HepG2 (cell line): Measurements from ENCODE around the gene DHFR. TPM values are rescaled to one million over a fixed set of nuclear protein-coding genes. Genes with fewer than 3 reads are reported as not detected.

Experiments
- ATAC-seq: fragments of 200-7000 bp; cut with Tn5 transposase; 3 replicates; pipeline ENCODE4 v1.9.1; 2020; ENCODE audit warnings: mild to moderate bottlenecking, moderate library complexity
- BruUV-seq: library from RNA; stranded (reverse); fragments of 400-500 nt; replicated peaks from 2 replicates; lab custom pipeline; 2021; lab: Mats Ljungman, UMichigan
- CTCF ChIA-PET: fragments of 300-600 bp; formaldehyde crosslinking; extraction: SDS; loops from one replicate; lab custom pipeline; 2021; ENCODE audit warnings: low total read pairs, inconsistent platforms, low intra/inter-chr PET ratio; lab: Yijun Ruan, JAX
- POLR2A ChIA-PET: fragments of 350-600 bp; sonication (Branson Sonifier 250); formaldehyde crosslinking; loops from one replicate; lab custom pipeline; 2020; ENCODE audit warnings: antibody characterized with exemption, inconsistent platforms; lab: Yijun Ruan, JAX
- DNase-seq: peaks from one replicate; pipeline ENCODE4 v3.0.0-alpha.2; 2015; ENCODE audit warnings: low spot score
- FAIRE-seq: peaks from 3 replicates; lab custom pipeline; 2011; peaks lifted over from hg19 to GRCh38; lab: Jason Lieb, UNC
- H2AFZ ChIP-seq: one replicate; pipeline ENCODE4 v1.6.1; 2011; ENCODE audit warnings: low read length, inconsistent platforms
- H3K27ac ChIP-seq: fragments of 300-600 bp; 3 replicates; pipeline ENCODE4 v1.8.0; 2011; ENCODE audit warnings: mixed run types, mild to moderate bottlenecking, mixed read lengths, low read length, inconsistent platforms; ENCODE audit not compliant: insufficient read depth; ENCODE audit errors: extremely low read length
- H3K27me3 ChIP-seq, 2 experiments: fragments of 200-600 bp in 1 of 2; 2 replicates in 1 of 2; 3 replicates in 1 of 2; pipeline versions ENCODE4 v1.6.0 to v1.8.0; 2011; ENCODE audit warnings: low read length in 2 of 2, mild to moderate bottlenecking in 2 of 2, moderate library complexity in 2 of 2, inconsistent platforms in 1 of 2; ENCODE audit not compliant: insufficient read depth in 2 of 2, control insufficient read depth in 1 of 2
- H3K36me3 ChIP-seq, 2 experiments: fragments of 200-600 bp in 1 of 2; replicated peaks in 1 of 2; 2 replicates in 1 of 2; 3 replicates in 1 of 2; pipeline versions ENCODE4 v1.5.1 to v1.8.0; 2011; ENCODE audit warnings: low read length in 2 of 2, inconsistent platforms in 1 of 2; ENCODE audit not compliant: insufficient read depth in 2 of 2, control insufficient read depth in 1 of 2
- H3K4me1 ChIP-seq: 2 replicates; pipeline ENCODE4 v1.5.1; 2012; ENCODE audit warnings: low read length, inconsistent platforms; ENCODE audit not compliant: insufficient read depth
- H3K4me2 ChIP-seq: 2 replicates; pipeline ENCODE4 v1.6.0; 2011; ENCODE audit warnings: low read depth, low read length, inconsistent platforms
- H3K4me3 ChIP-seq, 3 experiments: fragments of 200-600 bp in 1 of 3; sonication (generic), shearing (Covaris generic) in 1 of 3; replicated peaks in 1 of 3; 2 replicates each; pipeline ENCODE4 v1.5.1; 2011 to 2016; ENCODE audit warnings: low read length in 3 of 3, inconsistent platforms in 2 of 3, low read depth in 2 of 3, mild to moderate bottlenecking in 2 of 3, control low read depth in 1 of 3, mixed read lengths in 1 of 3; ENCODE audit not compliant: insufficient read depth in 1 of 3
- H3K79me2 ChIP-seq: one replicate; pipeline ENCODE4 v1.6.1; 2011; ENCODE audit warnings: low read length, inconsistent platforms; ENCODE audit not compliant: insufficient read depth
- H3K9ac ChIP-seq: 2 replicates; pipeline ENCODE4 v1.6.0; 2011; ENCODE audit warnings: mild to moderate bottlenecking, low read depth, low read length, inconsistent platforms; ENCODE audit not compliant: insufficient read depth
- H3K9me3 ChIP-seq: 2 replicates; pipeline ENCODE4 v1.5.1; 2012; ENCODE audit warnings: mild to moderate bottlenecking, low read length
- H4K20me1 ChIP-seq: 2 replicates; pipeline ENCODE4 v1.6.0; 2011; ENCODE audit warnings: inconsistent platforms, mild to moderate bottlenecking, low read length, moderate library complexity; ENCODE audit not compliant: insufficient read depth
- CENPT ChIP-seq: sonication (generic); formaldehyde crosslinking; IDR thresholded peaks from 2 replicates; pipeline ENCODE4 v1.8.0; 2022; ENCODE audit warnings: low read depth, mild to moderate bottlenecking, moderate library complexity, missing genetic modification reagents
- CHD4 ChIP-seq: fragments of 200-600 bp; sonication (generic); IDR thresholded peaks from 2 replicates; pipeline ENCODE4 v1.7.0; 2017; ENCODE audit warnings: mild to moderate bottlenecking, low read length, borderline replicate concordance
- KDM6A ChIP-seq: IDR thresholded peaks from 2 replicates; pipeline ENCODE4 v1.6.1; 2016; ENCODE audit warnings: low read depth
- MXI1 ChIP-seq: IDR thresholded peaks from 3 replicates; pipeline ENCODE4 v1.6.1; 2012; ENCODE audit warnings: low read depth, low read length, inconsistent platforms, borderline replicate concordance
- ZNF510 ChIP-seq: sonication (generic); formaldehyde crosslinking; IDR thresholded peaks from 2 replicates; pipeline ENCODE4 v1.4.0; 2020; ENCODE audit warnings: low read depth, mild to moderate bottlenecking, missing genetic modification reagents
- ZNF550 ChIP-seq: sonication (generic); formaldehyde crosslinking; IDR thresholded peaks from 2 replicates; pipeline ENCODE4 v1.4.0; 2020; ENCODE audit warnings: mild to moderate bottlenecking, missing genetic modification reagents, borderline replicate concordance
- WGBS: methylation state at CpG from one replicate; pipeline ENCODE4 v1.1.6; 2017; ENCODE audit warnings: low lambda C conversion rate; 5-methylcytosine and 5-hydroxymethylcytosine counted together
- in situ Hi-C: cut with HindIII; loops from 2 replicates; pipeline ENCODE4 v1.10.0; 2017; ENCODE audit warnings: low pct_unique_long_range_greater_than_20kb; ENCODE audit not compliant: extremely low pct_ligation_motif_present
- intact Hi-C: fragments of 100-400 bp; cut with micrococcal nuclease; formaldehyde crosslinking; loops from one replicate; pipeline ENCODE4 v1.10.0; 2022; ENCODE audit not compliant: unreplicated experiment
- polyA plus RNA-seq, 8 experiments: library from polyadenylated mRNA; depleted of rRNA in 3 of 8; stranded (reverse) in 7 of 8; unstranded in 1 of 8; fragments of >200 nt; fragmentation: Illumina TruSeq in 4 of 8; extraction: Trizol in 4 of 8; gene quantifications; 2 replicates each; pipeline versions ENCODE4 v1.2.1 to v1.2.3, GENCODE V29; 2011 to 2016; ENCODE audit warnings: low read depth in 4 of 8, missing spikeins in 1 of 8, mixed read lengths in 1 of 8; ENCODE audit not compliant: insufficient read depth in 1 of 8
- total RNA-seq, 5 experiments: library from RNA; depleted of rRNA; stranded (reverse); fragments of >200 nt; fragmentation: Illumina TruSeq; extraction: Trizol; gene quantifications; 2 replicates each; pipeline ENCODE4 v1.2.3, GENCODE V29; 2016; ENCODE audit warnings: low read depth in 1 of 5
- TF ChIP-seq, protein P1 (sequence below): sonication (generic); formaldehyde crosslinking; IDR thresholded peaks from 2 replicates; pipeline ENCODE4 v1.5.0; 2020; ENCODE audit warnings: missing genetic modification reagents, mild to moderate bottlenecking, borderline replicate concordance
- TF ChIP-seq, protein P2 (sequence below): sonication (generic); formaldehyde crosslinking; IDR thresholded peaks from 2 replicates; pipeline ENCODE4 v1.4.0; 2020; ENCODE audit warnings: missing genetic modification reagents

Gene DHFR
- total and polyA plus RNA-seq, 2 of the 13 experiments (the other 11 are each of a cell fraction or from before 2014, with no cell fraction given), result 22.8 to 59.0 TPM

DNA sequence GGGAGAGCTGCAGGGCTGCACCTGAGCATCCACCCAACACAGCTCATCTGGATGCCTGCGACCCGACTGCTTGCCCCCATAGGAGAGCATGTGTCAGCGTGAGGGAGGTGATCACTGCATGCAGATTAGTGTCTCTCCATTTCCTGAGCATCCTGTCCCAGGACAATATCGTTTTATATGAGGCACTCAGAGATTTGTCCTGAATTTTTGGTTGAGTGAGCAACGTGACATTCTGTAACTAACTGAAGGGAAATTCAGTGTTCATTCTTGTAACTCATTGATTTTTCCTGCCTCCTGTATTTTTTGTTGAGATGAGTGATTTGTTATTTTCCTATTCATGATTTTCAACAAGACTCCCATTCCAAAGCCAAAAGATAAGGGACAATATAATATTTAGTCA is 64.0 kb downstream of the DHFR start:
- no peak overlapping the region for H3K4me3 ChIP-seq
- POLR2A ChIA-PET, result no interaction called here
- no peak overlapping the region for H2AFZ ChIP-seq
- FAIRE-seq (no peak), DNase-seq (no peak), ATAC-seq (no peak)
- WGBS, result 45% methylated on average over 4 of the region's 5 CpGs
- no peaks in the 10 kb centered on the region for H4K20me1 ChIP-seq
- H3K4me2 ChIP-seq, result no peak overlapping the region
- no TSS peak for BruUV-seq
- H3K9me3 ChIP-seq, result no peaks in the 10 kb centered on the region
- intact Hi-C loops, result loop anchor here (10.0 kb wide), 1 partner anchor 64 kb away; the partner anchor contains the start of genes DHFR and MSH3
- no peak overlapping the region for H3K9ac ChIP-seq
- no peak overlapping the region for H3K27ac ChIP-seq
- CTCF ChIA-PET, result no interaction called here
- H3K4me1 ChIP-seq, result peaks cover 54% of the 10 kb centered on the region
- TF ChIP-seq KDM6A (CRISPR knock-in tag) (no peak), ZNF550 (CRISPR knock-in tag) (no peak), MXI1 (no peak), ZNF510 (CRISPR knock-in tag) (no peak), CENPT (CRISPR knock-in tag) (no peak), CHD4 (no peak)
- TF ChIP-seq, protein P1, sequence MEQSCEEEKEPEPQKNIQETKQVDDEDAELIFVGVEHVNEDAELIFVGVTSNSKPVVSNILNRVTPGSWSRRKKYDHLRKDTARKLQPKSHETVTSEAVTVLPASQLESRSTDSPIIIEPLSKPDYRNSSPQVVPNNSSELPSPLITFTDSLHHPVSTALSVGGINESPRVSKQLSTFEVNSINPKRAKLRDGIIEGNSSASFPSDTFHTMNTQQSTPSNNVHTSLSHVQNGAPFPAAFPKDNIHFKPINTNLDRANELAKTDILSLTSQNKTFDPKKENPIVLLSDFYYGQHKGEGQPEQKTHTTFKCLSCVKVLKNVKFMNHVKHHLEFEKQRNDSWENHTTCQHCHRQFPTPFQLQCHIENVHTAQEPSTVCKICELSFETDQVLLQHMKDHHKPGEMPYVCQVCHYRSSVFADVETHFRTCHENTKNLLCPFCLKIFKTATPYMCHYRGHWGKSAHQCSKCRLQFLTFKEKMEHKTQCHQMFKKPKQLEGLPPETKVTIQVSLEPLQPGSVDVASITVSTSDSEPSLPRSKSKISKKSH (CRISPR knock-in tag), result no peak
- TF ChIP-seq, protein P2, sequence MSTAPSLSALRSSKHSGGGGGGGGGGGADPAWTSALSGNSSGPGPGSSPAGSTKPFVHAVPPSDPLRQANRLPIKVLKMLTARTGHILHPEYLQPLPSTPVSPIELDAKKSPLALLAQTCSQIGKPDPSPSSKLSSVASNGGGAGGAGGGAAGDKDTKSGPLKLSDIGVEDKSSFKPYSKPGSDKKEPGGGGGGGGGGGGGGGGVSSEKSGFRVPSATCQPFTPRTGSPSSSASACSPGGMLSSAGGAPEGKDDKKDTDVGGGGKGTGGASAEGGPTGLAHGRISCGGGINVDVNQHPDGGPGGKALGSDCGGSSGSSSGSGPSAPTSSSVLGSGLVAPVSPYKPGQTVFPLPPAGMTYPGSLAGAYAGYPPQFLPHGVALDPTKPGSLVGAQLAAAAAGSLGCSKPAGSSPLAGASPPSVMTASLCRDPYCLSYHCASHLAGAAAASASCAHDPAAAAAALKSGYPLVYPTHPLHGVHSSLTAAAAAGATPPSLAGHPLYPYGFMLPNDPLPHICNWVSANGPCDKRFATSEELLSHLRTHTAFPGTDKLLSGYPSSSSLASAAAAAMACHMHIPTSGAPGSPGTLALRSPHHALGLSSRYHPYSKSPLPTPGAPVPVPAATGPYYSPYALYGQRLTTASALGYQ (CRISPR knock-in tag), result no peak
- no peaks in the 10 kb centered on the region for H3K36me3 ChIP-seq
- H3K79me2 ChIP-seq, result no peaks in the 10 kb centered on the region
- no peaks in the 10 kb centered on the region; a peak in 2 of 5 replicates for H3K27me3 ChIP-seq
- in situ Hi-C loops, result no loop called here
